Femur (tissue), 1 donor: Measurements from ENCODE around the gene FANCC.
"Not testable (repeated sequence)": the region's sequence is repeated elsewhere in the genome, so short reads cannot be mapped to it uniquely, and the experiment has no call there.

Source experiments
- DNase-seq: peaks from one replicate; pipeline ENCODE4 v3.0.0-alpha.2; 2017

Gene FANCC

GRCh38 chr9:95327239-95327865 is 9.8 kb upstream of the FANCC start:
- no peak for DNase-seq

DNA sequence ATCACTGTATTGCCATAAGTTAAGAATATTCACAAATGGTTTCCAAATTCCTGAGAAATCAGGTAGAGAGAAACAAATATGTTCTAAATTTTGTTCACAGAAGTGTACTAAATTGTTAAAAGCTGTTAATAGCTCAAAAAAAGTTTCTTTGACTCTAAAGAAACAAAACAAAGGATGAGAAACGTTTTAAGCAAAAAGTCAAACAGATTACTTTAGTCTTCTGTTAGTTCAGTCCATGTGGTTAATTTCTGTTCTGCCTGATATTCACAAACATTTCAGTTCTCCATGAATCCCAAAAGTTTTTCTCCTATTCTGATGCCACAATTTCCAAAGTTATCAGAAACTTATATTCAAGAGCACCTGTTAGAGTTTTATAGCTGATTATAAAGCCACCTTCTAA is 7.7 kb upstream of the FANCC start:
- no peak for DNase-seq

DNA sequence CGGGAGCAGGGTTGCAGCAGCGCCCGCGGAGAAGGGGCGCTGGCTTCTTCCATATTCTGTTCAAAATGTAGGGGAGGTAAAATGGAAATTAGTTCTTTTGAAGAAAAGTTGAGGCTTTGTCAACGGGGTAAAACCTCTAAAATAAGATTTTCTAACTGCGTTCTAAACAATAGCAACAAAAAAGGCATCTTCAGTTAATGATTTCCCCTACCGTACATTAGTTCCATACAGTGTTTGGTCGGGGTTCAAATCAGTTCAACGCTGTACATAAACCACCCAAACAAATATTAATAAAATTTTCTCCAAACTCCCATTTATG is 343 bp upstream of the FANCC start:
- DNase-seq = no peak

GRCh38 chr9:95316794-95317118 is 753 bp downstream of the FANCC start:
- DNase-seq = peak; percentile 84

GRCh38 chr9:95316274-95316673 is 1.2 kb downstream of the FANCC start:
- no peak for DNase-seq

- DNase-seq = no peak
These were observed 2.3 kb downstream of the FANCC start for GRCh38 chr9:95315108-95315746.

DNA sequence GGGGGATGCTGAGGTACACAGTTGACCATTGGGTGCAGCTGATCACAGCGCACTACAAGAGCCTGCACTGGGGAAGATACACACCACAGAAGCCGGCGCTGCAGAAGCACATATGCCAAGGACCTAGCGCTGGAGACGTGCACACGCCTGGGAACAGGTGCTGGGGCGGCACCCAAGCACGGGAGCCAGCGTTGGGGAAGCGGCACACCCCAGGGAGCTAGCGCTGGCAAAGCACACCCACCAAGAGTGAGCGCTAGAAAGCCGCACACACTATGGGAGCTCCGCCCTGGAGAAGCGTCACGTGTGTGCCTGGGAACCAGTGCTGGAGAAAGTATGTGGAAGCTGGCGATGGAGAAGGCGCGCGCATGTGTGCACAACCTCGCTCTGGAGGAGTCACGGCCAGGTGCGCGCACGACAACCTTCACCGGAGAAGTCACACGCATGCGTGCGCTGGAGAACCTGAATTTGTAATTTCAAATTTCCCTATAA is 4.5 kb downstream of the FANCC start:
- DNase-seq = peak; percentile 78

- DNase-seq = no peak
These were observed 5.5 kb downstream of the FANCC start for GRCh38 chr9:95311961-95312360.

- DNase-seq = no peak
These were observed 10.0 kb downstream of the FANCC start for GRCh38 chr9:95307538-95307937.

DNA sequence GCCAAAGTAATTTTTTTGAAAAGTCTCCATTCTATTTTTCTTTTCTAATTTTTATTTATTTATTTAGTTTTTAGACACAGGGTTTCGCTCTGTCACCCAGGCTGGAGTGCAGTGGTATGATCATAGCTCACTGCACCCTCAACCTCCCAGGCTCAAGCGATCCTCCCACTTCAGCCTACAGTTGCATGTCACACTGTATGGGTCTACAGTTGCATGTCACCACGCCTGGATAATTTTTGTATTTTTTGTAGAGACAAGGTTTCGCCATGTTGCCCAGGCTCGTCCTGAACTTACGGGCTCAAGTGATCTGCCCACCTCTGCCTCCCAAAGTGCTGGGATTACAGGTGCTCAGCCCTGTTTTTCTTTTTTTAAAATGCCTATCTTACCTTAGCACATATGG is 10.7 kb downstream of the FANCC start:
- DNase-seq = no peak

DNA sequence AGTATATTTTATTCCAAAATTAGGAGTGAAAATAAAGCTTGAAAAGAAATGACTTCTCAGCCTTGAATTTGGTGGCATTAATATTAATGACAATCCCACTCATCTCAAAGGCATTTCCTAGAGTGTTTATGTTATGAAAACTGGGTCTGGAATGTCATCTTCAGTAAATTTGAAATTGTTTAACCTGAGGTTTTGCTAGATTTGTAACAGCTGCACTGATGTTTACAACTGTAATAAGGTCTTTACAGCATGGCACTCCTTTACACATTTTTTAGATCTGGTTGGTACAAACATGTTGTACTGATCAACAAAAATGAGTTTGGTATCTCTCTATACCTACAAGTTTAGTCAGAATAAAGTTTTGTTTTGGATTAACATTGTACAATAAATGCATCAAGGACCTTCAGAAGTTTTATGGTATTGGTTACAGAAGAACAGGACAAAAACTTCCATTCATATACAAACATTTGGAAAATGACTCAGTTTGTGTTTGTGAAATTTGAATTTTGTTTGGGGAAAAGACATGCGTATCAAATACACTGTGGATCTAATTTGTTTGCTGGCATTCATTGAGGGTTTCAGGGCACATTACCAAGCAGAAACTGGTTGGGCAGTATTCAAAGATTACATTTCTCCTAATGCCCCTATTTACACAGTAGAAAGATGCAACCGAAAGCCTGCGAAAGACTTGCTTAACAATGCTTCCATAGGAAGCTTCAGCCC is 11.6 kb downstream of the FANCC start:
- no peak for DNase-seq

DNA sequence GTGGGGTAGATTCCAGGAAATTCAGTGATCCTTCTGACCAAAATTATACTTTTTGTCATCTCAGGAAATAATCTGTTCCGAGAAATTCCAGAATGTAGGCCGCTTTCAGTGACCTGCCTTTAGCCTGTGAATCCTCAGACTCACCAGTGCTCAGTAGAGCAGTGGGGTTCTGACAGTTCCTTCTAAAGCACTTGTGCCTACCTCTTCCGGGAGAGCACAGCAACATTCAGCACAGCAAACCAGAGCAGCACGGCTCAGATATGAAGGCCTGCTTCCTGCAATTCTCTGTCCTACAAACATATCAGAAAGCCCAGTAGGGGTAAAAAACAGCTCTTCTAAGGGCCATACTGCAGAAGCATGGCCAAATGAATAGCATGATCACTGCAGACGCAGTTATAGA is 15.0 kb downstream of the FANCC start:
- no peak for DNase-seq

GRCh38 chr9:95297760-95298159 is 19.7 kb downstream of the FANCC start:
- DNase-seq = no peak

DNA sequence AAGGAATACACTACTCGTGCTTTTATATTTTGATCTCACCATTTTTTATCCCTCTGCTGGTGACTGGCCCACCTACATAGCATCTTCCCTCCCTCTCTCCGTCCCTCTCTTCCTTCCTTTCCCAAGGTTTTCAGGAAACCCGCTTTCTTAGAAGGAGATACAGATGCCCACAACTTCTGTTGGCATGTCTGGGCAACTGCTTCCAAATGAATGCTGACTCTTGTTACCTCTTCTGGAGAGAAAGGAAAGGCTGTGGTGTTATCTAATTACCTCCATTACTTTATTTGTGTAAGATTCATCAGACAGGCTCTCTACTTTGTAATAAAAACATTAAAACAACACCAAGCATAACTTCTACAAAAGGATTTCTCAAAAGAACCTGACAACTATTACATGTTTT is 20.2 kb downstream of the FANCC start:
- no peak for DNase-seq

DNA sequence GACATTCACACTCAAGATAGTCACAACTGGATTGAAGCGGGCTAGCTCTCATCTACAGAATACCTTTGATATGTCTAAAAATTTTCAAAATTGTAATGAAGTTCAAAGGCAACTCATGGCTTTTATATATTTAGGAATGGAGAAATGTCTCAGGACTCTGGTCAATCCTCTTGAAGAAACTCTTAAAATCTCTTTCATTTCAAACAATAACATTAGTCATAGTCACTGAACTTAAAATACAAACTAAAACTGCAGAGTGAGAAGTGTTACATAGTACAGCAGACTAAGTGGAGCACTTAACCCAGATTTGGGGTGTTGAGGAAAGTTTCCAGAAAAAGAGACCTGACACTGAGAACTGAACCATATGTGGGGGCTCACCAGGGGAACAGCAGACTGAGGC is 20.7 kb downstream of the FANCC start:
- no peak for DNase-seq

- not testable (repeated sequence) for DNase-seq
These were observed 24.2 kb downstream of the FANCC start for GRCh38 chr9:95293296-95293695.

DNA sequence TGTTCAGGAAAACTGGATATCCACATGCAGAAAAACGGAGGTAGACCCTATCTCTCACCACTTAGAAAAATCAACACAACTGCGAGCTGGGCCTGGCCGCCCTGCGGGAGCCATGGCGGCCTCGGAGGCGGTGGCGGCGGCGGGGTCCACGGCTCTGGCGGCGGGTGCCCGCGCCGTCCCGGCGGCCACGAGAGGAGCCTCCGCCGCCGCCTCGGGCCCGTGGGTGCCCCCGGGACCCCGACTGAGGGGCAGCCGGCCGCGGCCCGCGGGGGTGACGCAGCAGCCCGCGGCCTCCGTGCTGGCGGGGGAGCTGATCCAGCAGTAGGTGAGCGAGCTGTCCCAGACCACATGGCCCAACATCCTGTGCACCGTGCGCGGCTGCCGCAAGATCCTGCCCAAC is 25.3 kb downstream of the FANCC start:
- no peak for DNase-seq

DNA sequence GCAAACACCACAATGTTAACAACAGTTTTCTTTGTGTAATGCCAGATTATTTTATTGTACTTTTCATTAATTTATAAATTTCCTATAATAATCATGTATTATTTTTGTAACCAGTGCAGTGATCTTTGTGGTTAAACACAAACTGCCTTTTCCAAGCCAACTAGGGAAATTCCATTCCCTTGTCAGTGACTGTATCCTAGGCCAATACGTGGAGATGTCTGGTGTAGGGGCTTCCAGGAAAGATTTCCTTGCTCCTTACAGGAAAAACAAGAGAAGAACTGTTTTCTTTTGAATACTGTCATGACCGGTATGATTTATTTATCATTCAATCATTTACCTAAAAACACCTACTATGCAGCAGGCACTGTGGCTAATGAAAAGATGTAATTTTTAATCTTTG is 31.4 kb downstream of the FANCC start:
- no peak for DNase-seq

- no peak for DNase-seq
These were observed 32.2 kb downstream of the FANCC start for GRCh38 chr9:95285307-95285706.

DNA sequence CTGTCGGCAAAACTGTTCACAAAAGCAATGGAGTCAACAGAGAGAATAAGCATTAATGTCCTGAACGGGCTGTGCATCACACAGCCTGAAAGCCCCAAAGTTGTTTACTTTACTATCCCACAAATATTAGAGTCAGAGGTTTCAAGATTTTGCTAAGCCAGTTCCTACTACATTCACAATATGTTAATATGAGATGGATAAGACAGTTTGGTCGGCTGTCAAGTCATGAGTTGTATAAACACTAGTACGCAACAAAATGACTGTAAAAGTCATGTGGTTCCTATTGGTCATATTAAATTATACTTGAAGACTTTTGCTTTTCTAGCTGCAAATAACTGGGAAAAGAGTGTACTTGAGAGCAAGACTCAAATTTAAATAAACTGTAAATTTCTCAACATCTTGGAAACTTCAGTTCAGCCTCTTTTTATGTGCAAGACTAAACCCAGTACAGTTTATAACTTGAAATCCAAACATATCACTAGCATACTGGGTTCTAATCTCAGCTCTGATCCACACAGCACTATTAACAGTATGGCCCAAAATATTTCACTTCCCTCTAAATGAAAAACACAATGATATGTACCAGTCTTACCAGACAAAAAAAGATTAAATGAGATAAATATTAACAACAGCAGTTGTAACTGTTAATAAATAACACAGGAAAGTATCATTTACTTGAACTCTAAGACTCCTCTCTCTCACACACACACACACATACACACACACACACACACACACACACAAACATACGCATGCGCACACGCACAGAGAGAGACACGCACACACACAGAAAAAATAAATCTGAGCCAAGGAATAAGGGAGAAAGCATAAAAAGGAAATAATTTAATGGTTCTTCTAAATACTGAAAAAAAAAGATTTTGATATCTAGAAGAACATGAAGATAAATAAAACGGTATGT is 33.1 kb downstream of the FANCC start:
- DNase-seq = no peak

DNA sequence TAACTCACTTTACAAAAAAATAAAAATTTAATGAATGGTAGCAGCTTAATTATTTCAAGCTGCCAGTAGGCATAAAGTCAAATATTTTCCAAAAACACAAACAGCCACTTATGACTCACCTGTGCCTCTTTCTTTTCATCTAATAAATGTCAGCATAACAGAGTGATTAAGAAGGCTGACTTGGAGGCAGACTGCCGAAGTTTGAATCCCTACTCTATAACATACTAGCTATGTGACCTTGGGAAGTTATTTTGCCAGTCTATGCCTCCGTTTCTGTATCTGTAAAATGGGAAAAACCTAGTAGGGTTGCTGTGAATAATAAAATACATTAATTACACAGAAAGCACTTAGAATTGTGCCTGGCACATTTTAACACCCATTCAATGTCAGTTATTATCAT is 33.8 kb downstream of the FANCC start:
- no peak for DNase-seq

- no peak for DNase-seq
These were observed 35.2 kb downstream of the FANCC start for GRCh38 chr9:95282332-95282731.

- no peak for DNase-seq
These were observed 36.8 kb downstream of the FANCC start for GRCh38 chr9:95280745-95281144.

GRCh38 chr9:95277509-95277908 is 40.0 kb downstream of the FANCC start:
- no peak for DNase-seq
